Testis (tissue), 2 donors: ENCODE data around the gene ANKRD33B.

Experiments
- POLR2A ChIP-seq: fragments of 450-650 bp; IDR thresholded peaks from one replicate; pipeline ENCODE4 v1.6.1; 2017; ENCODE audit warnings: antibody characterized with exemption, mild to moderate bottlenecking, moderate library complexity
- TF ChIP-seq, protein P1 (sequence below), 3 experiments: fragments of 450-650 bp in 2 of 3; fragments of 200-600 bp in 1 of 3; sonication (generic) in 1 of 3; IDR thresholded peaks; one replicate each; pipeline ENCODE4 v1.5.1; 2016 to 2019; ENCODE audit warnings: antibody characterized with exemption in 3 of 3, mild to moderate bottlenecking in 2 of 3, moderate library complexity in 1 of 3

- TF ChIP-seq, protein P1, sequence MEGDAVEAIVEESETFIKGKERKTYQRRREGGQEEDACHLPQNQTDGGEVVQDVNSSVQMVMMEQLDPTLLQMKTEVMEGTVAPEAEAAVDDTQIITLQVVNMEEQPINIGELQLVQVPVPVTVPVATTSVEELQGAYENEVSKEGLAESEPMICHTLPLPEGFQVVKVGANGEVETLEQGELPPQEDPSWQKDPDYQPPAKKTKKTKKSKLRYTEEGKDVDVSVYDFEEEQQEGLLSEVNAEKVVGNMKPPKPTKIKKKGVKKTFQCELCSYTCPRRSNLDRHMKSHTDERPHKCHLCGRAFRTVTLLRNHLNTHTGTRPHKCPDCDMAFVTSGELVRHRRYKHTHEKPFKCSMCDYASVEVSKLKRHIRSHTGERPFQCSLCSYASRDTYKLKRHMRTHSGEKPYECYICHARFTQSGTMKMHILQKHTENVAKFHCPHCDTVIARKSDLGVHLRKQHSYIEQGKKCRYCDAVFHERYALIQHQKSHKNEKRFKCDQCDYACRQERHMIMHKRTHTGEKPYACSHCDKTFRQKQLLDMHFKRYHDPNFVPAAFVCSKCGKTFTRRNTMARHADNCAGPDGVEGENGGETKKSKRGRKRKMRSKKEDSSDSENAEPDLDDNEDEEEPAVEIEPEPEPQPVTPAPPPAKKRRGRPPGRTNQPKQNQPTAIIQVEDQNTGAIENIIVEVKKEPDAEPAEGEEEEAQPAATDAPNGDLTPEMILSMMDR (IDR thresholded peaks at IDR 0.05) = no peak
- TF ChIP-seq POLR2A = no peak
Observed at GRCh38 chr5:10675177-10675700, 111.4 kb downstream of the ANKRD33B start.
